Measurements from ENCODE around the gene THBD. TPM values are rescaled to one million over a fixed set of nuclear protein-coding genes. Genes with fewer than 3 reads are reported as not detected.

Gene THBD
- total and polyA plus RNA-seq, 2 experiments from 2014 or later: 0.10 to 0.97 TPM

DNA sequence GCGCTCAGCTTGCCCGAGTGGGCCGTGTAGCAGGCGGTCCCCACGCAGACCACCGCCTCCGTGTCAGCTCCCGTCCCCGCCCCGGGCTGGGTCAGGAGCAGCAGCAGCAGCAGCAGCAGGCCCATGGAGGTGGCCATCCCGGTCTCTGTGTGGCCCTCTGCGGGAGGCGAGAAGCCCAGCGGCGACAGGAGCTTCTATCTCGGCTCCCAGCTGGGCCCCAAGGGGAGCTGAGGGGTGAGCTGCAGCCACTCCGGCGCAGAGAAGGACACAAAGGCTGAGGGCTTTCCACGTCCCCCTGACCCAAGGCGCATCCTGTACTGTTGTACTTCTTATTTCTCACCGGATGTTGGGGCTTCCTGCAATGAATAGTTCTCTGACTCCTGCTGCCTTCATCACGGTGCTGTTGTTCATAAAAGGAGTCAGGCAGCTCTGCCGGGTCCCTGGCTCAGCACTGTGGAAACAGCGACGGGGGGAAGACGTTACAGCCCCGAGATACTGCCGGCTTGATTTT, 36.6 kb upstream of the THBD start, which contains the start of gene CD93:
TSS of gene CD93 (minus strand) at position 269 of the 511 bp plus-strand sequence. CDS start at position 137, 132 bp downstream.
- Histone ChIP-seq H3K79me2 (replicated peaks; ENCODE audit: insufficient read depth) (no peaks in the 10 kb centered on the region), H2AFZ (peak within 1 kb of the TSS; percentile 43; the same call in 1 of the 2 replicates), H3K4me3 (no peak within 1 kb of the TSS), H3K4me1 (ENCODE audit: insufficient read depth) (no peaks in the 10 kb centered on the region; the same call in 1 of the 2 replicates), H3K27ac (ENCODE audit: low read depth) (no peak within 1 kb of the TSS), H3K4me2 (no peak within 1 kb of the TSS), H3K27me3 (ENCODE audit: insufficient read depth) (no peaks in the 10 kb centered on the region), H3K36me3 (ENCODE audit: insufficient read depth) (no peaks in the 10 kb centered on the region), H3K9me2 (ENCODE audit: insufficient read depth) (no peaks in the 10 kb centered on the region), H4K20me1 (replicated peaks; ENCODE audit: insufficient read depth) (no peaks in the 10 kb centered on the region), H3F3A (replicated peaks; ENCODE audit: low read depth) (no peaks in the 10 kb centered on the region)
- peak; percentile 8 for DNase-seq (ENCODE audit: low spot score)
- H3K4me1 Mint-ChIP-seq: peaks cover 28% of the 10 kb centered on the region
- H3K36me3 Mint-ChIP-seq (ENCODE audit: low read depth): no peaks in the 10 kb centered on the region
- H3K9me3 Mint-ChIP-seq: no peaks in the 10 kb centered on the region
- ATAC-seq: peak; percentile 24
- H3K27me3 Mint-ChIP-seq (ENCODE audit: insufficient read depth, low read depth, poor library complexity): peaks cover 8% of the 10 kb centered on the region
- H3K4me3 Mint-ChIP-seq: no peak within 1 kb of the TSS
- H3K27ac Mint-ChIP-seq: no peak within 1 kb of the TSS
- TF ChIP-seq ZNF114 (CRISPR knock-in tag; IDR thresholded peaks at IDR 0.05): no peak
- TF ChIP-seq, protein P1, sequence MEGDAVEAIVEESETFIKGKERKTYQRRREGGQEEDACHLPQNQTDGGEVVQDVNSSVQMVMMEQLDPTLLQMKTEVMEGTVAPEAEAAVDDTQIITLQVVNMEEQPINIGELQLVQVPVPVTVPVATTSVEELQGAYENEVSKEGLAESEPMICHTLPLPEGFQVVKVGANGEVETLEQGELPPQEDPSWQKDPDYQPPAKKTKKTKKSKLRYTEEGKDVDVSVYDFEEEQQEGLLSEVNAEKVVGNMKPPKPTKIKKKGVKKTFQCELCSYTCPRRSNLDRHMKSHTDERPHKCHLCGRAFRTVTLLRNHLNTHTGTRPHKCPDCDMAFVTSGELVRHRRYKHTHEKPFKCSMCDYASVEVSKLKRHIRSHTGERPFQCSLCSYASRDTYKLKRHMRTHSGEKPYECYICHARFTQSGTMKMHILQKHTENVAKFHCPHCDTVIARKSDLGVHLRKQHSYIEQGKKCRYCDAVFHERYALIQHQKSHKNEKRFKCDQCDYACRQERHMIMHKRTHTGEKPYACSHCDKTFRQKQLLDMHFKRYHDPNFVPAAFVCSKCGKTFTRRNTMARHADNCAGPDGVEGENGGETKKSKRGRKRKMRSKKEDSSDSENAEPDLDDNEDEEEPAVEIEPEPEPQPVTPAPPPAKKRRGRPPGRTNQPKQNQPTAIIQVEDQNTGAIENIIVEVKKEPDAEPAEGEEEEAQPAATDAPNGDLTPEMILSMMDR (conservative IDR thresholded peaks at IDR 0.05; ENCODE audit: low read depth in 2 of 2): no peak
- TF ChIP-seq, protein P2, sequence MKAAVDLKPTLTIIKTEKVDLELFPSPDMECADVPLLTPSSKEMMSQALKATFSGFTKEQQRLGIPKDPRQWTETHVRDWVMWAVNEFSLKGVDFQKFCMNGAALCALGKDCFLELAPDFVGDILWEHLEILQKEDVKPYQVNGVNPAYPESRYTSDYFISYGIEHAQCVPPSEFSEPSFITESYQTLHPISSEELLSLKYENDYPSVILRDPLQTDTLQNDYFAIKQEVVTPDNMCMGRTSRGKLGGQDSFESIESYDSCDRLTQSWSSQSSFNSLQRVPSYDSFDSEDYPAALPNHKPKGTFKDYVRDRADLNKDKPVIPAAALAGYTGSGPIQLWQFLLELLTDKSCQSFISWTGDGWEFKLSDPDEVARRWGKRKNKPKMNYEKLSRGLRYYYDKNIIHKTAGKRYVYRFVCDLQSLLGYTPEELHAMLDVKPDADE (IDR thresholded peaks at IDR 0.05): no peak
- no peak for TF ChIP-seq NANOG (IDR thresholded peaks at IDR 0.05; ENCODE audit: borderline replicate concordance)
- TF ChIP-seq POLR2AphosphoS5 (IDR thresholded peaks at IDR 0.05; ENCODE audit: low read depth): no peak
- no peak for TF ChIP-seq STAT1 (IDR thresholded peaks at IDR 0.05; ENCODE audit: unreplicated experiment)
- TF ChIP-seq ZNF331 (CRISPR knock-in tag; IDR thresholded peaks at IDR 0.05; ENCODE audit: low read depth): no peak
- TF ChIP-seq JUNB (IDR thresholded peaks at IDR 0.05; ENCODE audit: unreplicated experiment): no peak
- no peak for TF ChIP-seq CREB1 (CRISPR knock-in tag; IDR thresholded peaks at IDR 0.05; ENCODE audit: low read depth)
- no peak for TF ChIP-seq EZH2 (IDR thresholded peaks at IDR 0.05; ENCODE audit: low read depth, unreplicated experiment)
- TF ChIP-seq, protein P3, sequence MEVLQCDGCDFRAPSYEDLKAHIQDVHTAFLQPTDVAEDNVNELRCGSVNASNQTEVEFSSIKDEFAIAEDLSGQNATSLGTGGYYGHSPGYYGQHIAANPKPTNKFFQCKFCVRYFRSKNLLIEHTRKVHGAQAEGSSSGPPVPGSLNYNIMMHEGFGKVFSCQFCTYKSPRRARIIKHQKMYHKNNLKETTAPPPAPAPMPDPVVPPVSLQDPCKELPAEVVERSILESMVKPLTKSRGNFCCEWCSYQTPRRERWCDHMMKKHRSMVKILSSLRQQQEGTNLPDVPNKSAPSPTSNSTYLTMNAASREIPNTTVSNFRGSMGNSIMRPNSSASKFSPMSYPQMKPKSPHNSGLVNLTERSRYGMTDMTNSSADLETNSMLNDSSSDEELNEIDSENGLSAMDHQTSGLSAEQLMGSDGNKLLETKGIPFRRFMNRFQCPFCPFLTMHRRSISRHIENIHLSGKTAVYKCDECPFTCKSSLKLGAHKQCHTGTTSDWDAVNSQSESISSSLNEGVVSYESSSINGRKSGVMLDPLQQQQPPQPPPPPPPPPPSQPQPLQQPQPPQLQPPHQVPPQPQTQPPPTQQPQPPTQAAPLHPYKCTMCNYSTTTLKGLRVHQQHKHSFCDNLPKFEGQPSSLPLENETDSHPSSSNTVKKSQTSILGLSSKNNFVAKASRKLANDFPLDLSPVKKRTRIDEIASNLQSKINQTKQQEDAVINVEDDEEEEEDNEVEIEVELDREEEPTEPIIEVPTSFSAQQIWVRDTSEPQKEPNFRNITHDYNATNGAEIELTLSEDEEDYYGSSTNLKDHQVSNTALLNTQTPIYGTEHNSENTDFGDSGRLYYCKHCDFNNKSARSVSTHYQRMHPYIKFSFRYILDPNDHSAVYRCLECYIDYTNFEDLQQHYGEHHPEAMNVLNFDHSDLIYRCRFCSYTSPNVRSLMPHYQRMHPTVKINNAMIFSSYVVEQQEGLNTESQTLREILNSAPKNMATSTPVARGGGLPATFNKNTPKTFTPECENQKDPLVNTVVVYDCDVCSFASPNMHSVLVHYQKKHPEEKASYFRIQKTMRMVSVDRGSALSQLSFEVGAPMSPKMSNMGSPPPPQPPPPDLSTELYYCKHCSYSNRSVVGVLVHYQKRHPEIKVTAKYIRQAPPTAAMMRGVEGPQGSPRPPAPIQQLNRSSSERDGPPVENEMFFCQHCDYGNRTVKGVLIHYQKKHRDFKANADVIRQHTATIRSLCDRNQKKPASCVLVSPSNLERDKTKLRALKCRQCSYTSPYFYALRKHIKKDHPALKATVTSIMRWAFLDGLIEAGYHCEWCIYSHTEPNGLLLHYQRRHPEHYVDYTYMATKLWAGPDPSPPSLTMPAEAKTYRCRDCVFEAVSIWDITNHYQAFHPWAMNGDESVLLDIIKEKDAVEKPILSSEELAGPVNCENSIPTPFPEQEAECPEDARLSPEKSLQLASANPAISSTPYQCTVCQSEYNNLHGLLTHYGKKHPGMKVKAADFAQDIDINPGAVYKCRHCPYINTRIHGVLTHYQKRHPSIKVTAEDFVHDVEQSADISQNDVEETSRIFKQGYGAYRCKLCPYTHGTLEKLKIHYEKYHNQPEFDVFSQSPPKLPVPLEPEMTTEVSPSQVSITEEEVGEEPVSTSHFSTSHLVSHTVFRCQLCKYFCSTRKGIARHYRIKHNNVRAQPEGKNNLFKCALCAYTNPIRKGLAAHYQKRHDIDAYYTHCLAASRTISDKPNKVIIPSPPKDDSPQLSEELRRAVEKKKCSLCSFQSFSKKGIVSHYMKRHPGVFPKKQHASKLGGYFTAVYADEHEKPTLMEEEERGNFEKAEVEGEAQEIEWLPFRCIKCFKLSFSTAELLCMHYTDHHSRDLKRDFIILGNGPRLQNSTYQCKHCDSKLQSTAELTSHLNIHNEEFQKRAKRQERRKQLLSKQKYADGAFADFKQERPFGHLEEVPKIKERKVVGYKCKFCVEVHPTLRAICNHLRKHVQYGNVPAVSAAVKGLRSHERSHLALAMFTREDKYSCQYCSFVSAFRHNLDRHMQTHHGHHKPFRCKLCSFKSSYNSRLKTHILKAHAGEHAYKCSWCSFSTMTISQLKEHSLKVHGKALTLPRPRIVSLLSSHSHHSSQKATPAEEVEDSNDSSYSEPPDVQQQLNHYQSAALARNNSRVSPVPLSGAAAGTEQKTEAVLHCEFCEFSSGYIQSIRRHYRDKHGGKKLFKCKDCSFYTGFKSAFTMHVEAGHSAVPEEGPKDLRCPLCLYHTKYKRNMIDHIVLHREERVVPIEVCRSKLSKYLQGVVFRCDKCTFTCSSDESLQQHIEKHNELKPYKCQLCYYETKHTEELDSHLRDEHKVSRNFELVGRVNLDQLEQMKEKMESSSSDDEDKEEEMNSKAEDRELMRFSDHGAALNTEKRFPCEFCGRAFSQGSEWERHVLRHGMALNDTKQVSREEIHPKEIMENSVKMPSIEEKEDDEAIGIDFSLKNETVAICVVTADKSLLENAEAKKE (CRISPR knock-in tag; IDR thresholded peaks at IDR 0.05): no peak
- TF ChIP-seq, protein P4, sequence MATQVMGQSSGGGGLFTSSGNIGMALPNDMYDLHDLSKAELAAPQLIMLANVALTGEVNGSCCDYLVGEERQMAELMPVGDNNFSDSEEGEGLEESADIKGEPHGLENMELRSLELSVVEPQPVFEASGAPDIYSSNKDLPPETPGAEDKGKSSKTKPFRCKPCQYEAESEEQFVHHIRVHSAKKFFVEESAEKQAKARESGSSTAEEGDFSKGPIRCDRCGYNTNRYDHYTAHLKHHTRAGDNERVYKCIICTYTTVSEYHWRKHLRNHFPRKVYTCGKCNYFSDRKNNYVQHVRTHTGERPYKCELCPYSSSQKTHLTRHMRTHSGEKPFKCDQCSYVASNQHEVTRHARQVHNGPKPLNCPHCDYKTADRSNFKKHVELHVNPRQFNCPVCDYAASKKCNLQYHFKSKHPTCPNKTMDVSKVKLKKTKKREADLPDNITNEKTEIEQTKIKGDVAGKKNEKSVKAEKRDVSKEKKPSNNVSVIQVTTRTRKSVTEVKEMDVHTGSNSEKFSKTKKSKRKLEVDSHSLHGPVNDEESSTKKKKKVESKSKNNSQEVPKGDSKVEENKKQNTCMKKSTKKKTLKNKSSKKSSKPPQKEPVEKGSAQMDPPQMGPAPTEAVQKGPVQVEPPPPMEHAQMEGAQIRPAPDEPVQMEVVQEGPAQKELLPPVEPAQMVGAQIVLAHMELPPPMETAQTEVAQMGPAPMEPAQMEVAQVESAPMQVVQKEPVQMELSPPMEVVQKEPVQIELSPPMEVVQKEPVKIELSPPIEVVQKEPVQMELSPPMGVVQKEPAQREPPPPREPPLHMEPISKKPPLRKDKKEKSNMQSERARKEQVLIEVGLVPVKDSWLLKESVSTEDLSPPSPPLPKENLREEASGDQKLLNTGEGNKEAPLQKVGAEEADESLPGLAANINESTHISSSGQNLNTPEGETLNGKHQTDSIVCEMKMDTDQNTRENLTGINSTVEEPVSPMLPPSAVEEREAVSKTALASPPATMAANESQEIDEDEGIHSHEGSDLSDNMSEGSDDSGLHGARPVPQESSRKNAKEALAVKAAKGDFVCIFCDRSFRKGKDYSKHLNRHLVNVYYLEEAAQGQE (IDR thresholded peaks at IDR 0.05; ENCODE audit: unreplicated experiment): no peak
- TF ChIP-seq EZH2phosphoT487 (IDR thresholded peaks at IDR 0.05; ENCODE audit: unreplicated experiment): no peak
